Upper lobe of left lung (tissue), 6 donors: Measurements from ENCODE around the gene HES4. TPM values are rescaled to one million over a fixed set of nuclear protein-coding genes. Genes with fewer than 3 reads are reported as not detected.

Source experiments
- ATAC-seq, 2 donors: fragments of 200-7000 bp; cut with Tn5 transposase; one replicate each; pipeline ENCODE4 v1.9.1; 2022; ENCODE audit warnings: mild to moderate bottlenecking in 2 of 2, moderate library complexity in 2 of 2; ENCODE audit not compliant: low FRiP score in 2 of 2
- DNase-seq, 2 donors: peaks; one replicate each; pipeline ENCODE4 v3.0.0-alpha.2; 2019 to 2020
- H3K27ac ChIP-seq, 4 donors: fragments of 200-600 bp; sonication (generic); one replicate each; pipeline ENCODE4 v1.5.1; 2016 to 2019
- H3K27me3 ChIP-seq, 4 donors: fragments of 200-600 bp; sonication (generic); one replicate each; pipeline ENCODE4 v1.5.1; 2017 to 2019
- H3K36me3 ChIP-seq, 4 donors: fragments of 200-600 bp; sonication (generic); one replicate each; pipeline ENCODE4 v1.5.1; 2016 to 2019
- H3K4me1 ChIP-seq, 4 donors: fragments of 200-600 bp; sonication (generic); one replicate each; pipeline ENCODE4 v1.5.1; 2018 to 2019
- H3K4me3 ChIP-seq, 4 donors: fragments of 200-600 bp; sonication (generic); one replicate each; pipeline ENCODE4 v1.5.1; 2017 to 2019; ENCODE audit warnings: mild to moderate bottlenecking in 2 of 4, moderate library complexity in 1 of 4
- H3K9me3 ChIP-seq, 4 donors: fragments of 200-600 bp; sonication (generic); one replicate each; pipeline ENCODE4 v1.5.1; 2018 to 2019
- CTCF ChIP-seq, 6 experiments: fragments of 450-650 bp in 4 of 6; fragments of 200-600 bp in 2 of 6; sonication (generic) in 2 of 6; IDR thresholded peaks; one replicate each; pipeline ENCODE4 v1.5.1; 2016 to 2019; ENCODE audit warnings: antibody characterized with exemption in 6 of 6
- EP300 ChIP-seq, 4 donors: sonication (generic); formaldehyde crosslinking; IDR thresholded peaks; one replicate each; pipeline ENCODE4 v1.5.1; 2017; ENCODE audit warnings: antibody characterized with exemption in 4 of 4, control low read depth in 2 of 4
- POLR2A ChIP-seq, 4 donors: fragments of 450-650 bp; IDR thresholded peaks; one replicate each; pipeline ENCODE4 v1.5.1; 2016 to 2017; ENCODE audit warnings: antibody characterized with exemption in 4 of 4, mild to moderate bottlenecking in 2 of 4
- POLR2AphosphoS5 ChIP-seq, 2 donors: sonication (generic); formaldehyde crosslinking; IDR thresholded peaks; one replicate each; pipeline ENCODE4 v1.5.1; 2017; ENCODE audit warnings: antibody characterized with exemption in 2 of 2
- WGBS, 2 donors: methylation state at CpG; one replicate each; pipeline ENCODE4 v1.1.5; 2017 to 2018; 5-methylcytosine and 5-hydroxymethylcytosine counted together
- small RNA-seq, 4 donors: library from RNA; depleted of rRNA; stranded (forward); fragments of <200 nt; gene quantifications; one replicate each; pipeline ENCODE3, GENCODE V24; 2016
- total RNA-seq, 6 donors: library from RNA; depleted of rRNA in 4 of 6; stranded (reverse); fragments of >200 nt in 4 of 6; gene quantifications; one replicate each; pipeline versions ENCODE4 v1.1.0 to v1.2.1, GENCODE V29; 2016 to 2021
- donor health status: DM: no; HTN: no; CAD: no; lungs with moderate emphysema.
- donor health status: DM: no; HTN: yes; CAD: no; lungs with severe emphysema.

HES4 gene
- total RNA-seq, 6 donors from 2014 or later, result 26.5 to 55.0 (median 35.0) TPM

DNA sequence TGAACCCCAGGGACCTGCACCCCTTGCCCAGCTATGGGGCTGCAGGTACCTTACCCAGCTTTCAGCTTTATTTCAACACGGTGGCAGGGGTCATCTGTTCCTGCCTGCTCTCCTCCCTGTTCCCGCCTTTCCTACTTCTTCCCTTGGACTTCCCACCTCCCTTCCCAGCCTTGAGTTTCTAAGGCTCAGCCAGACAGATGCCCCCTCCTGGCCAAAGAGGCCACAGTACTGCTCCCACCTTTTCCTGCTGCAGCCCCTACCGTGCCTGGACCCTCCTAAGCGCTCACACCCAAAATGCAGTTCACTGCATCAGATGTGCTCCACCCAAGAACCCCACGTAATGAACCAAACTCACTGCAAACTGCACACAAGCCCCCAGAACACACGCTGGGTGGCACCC lies 48.5 kb downstream of the HES4 start:
- 64 to 85% methylated on average over 5 to 6 of the region's 6 CpGs for WGBS, 2 donors
- Histone ChIP-seq H3K36me3 (peaks cover 25 to 100% (median 96%) of the 10 kb centered on the region in 4 donors), H3K9me3 (no peaks in the 10 kb centered on the region), H3K4me3 (no peak overlapping the region), H3K27ac (no peak overlapping the region), H3K27me3 (no peaks in the 10 kb centered on the region), H3K4me1 (no peaks in the 10 kb centered on the region)
- no peak for TF ChIP-seq POLR2AphosphoS5 (IDR thresholded peaks at IDR 0.05)
- no peak for TF ChIP-seq CTCF (IDR thresholded peaks at IDR 0.05)
- no peak for TF ChIP-seq EP300 (IDR thresholded peaks at IDR 0.05)
- no peak for TF ChIP-seq POLR2A (IDR thresholded peaks at IDR 0.05)
- no peak for DNase-seq
- ATAC-seq, result no peak

DNA sequence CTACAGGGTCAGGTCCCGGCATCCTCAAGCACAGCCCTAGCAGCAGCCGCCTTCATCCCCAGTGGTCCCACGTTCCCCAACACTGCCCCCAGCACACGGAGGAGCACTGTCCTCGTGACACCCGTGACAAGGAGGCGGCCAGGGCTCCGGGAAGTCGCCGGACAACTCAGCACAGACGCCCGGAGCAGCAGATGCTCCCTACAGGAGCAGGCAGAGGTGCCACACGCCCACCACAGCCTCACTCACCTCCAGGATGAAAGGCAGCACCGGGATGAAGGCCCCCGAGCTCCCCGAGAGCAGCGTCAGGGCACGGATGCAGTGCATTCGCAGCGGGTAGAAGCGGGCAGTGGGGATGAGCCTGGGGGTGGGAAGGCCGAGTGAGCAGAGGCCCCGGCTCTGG lies 49.0 kb downstream of the HES4 start:
- WGBS, 2 donors, result 96 to 98% methylated on average over 17 to 23 of the region's 23 CpGs
- peak in 1 of 2 donors; percentile 57 for DNase-seq
- H3K36me3 ChIP-seq, result peaks cover 26 to 100% (median 96%) of the 10 kb centered on the region in 4 donors
- ATAC-seq, result no peak
- no peaks in the 10 kb centered on the region for H3K27me3 ChIP-seq
- no peak overlapping the region for H3K4me3 ChIP-seq
- TF ChIP-seq EP300 (IDR thresholded peaks at IDR 0.05), result no peak
- no peaks in the 10 kb centered on the region for H3K4me1 ChIP-seq
- no peaks in the 10 kb centered on the region for H3K9me3 ChIP-seq
- no peak overlapping the region for H3K27ac ChIP-seq

DNA sequence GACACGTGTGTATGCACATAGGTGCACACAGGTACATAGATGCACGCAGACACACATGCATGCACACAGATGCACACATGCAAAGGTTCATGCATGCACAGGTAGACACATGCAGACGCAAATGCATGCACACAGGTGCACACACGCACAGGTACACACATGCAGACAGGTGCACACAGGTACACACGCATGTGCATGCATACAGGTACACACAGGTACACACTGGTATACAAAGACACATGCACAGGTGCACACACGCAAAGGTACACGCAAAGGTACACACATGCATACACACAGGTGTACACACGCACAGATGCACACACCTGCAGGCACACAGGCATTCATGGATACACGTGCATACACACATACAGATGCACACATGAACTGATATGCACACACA lies 49.6 kb downstream of the HES4 start:
- H3K4me1 ChIP-seq, result no peaks in the 10 kb centered on the region
- ATAC-seq (no peak), DNase-seq (no peak)
- H3K27ac ChIP-seq, result no peak overlapping the region
- H3K27me3 ChIP-seq, result no peaks in the 10 kb centered on the region
- peaks cover 28 to 100% (median 95%) of the 10 kb centered on the region in 4 donors for H3K36me3 ChIP-seq
- no peaks in the 10 kb centered on the region for H3K9me3 ChIP-seq
- no peak overlapping the region for H3K4me3 ChIP-seq
- 89 to 94% methylated on average over 9 of the region's 9 CpGs for WGBS, 2 donors
- TF ChIP-seq CTCF (IDR thresholded peaks at IDR 0.05) (no peak), POLR2AphosphoS5 (IDR thresholded peaks at IDR 0.05) (no peak), POLR2A (IDR thresholded peaks at IDR 0.05) (no peak), EP300 (IDR thresholded peaks at IDR 0.05) (no peak)

Small RNA genes within 50 kb of the gene (small RNA-seq; reads per million reads assigned to genes)
- 0 reads per million in 4 donors for gene AL645608.3

Other genes starting within 250 kb of the HES4 start
- 1 to 10 TPM; 1.0 to 9.3 (median 2.4) TPM for gene SAMD11, start 76.2 kb downstream of the HES4 start, total RNA-seq
- 10 to 100 TPM; 28.7 to 66.0 (median 51.0) TPM for gene NOC2L, start 40.8 kb downstream of the HES4 start, total RNA-seq
- 10 to 100 TPM in 4 of 6 donors, 1 to 10 TPM in 2; 4.7 to 45.1 (median 16.5) TPM for gene KLHL17, start 39.5 kb downstream of the HES4 start, total RNA-seq
- 10 to 100 TPM in 1 of 6 donors, 1 to 10 TPM in 5; 1.1 to 11.5 (median 1.6) TPM for gene PLEKHN1, start 33.6 kb downstream of the HES4 start, total RNA-seq
- 1 to 10 TPM in 1 of 6 donors, under 1 TPM in 3, not detected in 2; 0.15 to 1.0 (median 0.36) TPM for gene PERM1, start 18.0 kb downstream of the HES4 start, total RNA-seq
- 100 to 1,000 TPM in 2 of 6 donors, 10 to 100 TPM in 4; 32.5 to 180 (median 63.8) TPM for gene ISG15, start 13.4 kb upstream of the HES4 start, total RNA-seq
- 100 to 1,000 TPM in 5 of 6 donors, 10 to 100 TPM in 1; 91.0 to 316 (median 157) TPM for gene AGRN, start 20.0 kb upstream of the HES4 start, total RNA-seq
- gene RNF223, start 74.2 kb upstream of the HES4 start, total RNA-seq, result 1 to 10 TPM; 1.0 to 2.4 (median 1.8) TPM
- gene C1orf159, start 116.0 kb upstream of the HES4 start, total RNA-seq, result 10 to 100 TPM in 5 of 6 donors, 1 to 10 TPM in 1; 5.7 to 34.6 (median 15.2) TPM
- 10 to 100 TPM in 2 of 6 donors, 1 to 10 TPM in 3, under 1 TPM in 1; 0.86 to 14.5 (median 5.8) TPM for gene TTLL10, start 173.8 kb upstream of the HES4 start, total RNA-seq
- 1 to 10 TPM in 4 of 6 donors, under 1 TPM in 1, not detected in 1; 0.89 to 3.4 (median 2.1) TPM for gene TNFRSF18, start 206.5 kb upstream of the HES4 start, total RNA-seq
- gene TNFRSF4, start 214.1 kb upstream of the HES4 start, total RNA-seq, result 10 to 100 TPM in 2 of 6 donors, 1 to 10 TPM in 3, under 1 TPM in 1; 0.46 to 15.4 (median 2.4) TPM
- gene SDF4, start 231.9 kb upstream of the HES4 start, total RNA-seq, result 100 to 1,000 TPM in 5 of 6 donors, 10 to 100 TPM in 1; 79.0 to 172 (median 148) TPM
- 10 to 100 TPM; 15.2 to 31.3 (median 19.9) TPM for gene B3GALT6, start 232.1 kb upstream of the HES4 start, total RNA-seq
- gene C1QTNF12, start 246.6 kb upstream of the HES4 start, total RNA-seq, result 1 to 10 TPM in 4 of 6 donors, not detected in 2; 1.9 to 6.3 (median 2.8) TPM